ENCODE results near the gene AIFM2.

- no peak for TF ChIP-seq CTCF (IDR thresholded peaks at IDR 0.05)
- no peak for TF ChIP-seq POLR2A (IDR thresholded peaks at IDR 0.05)
- no peak for TF ChIP-seq POLR2AphosphoS5 (IDR thresholded peaks at IDR 0.05)
Measured at GRCh38 chr10:70166394-70166793, 33.8 kb upstream of the AIFM2 start.
